PC-9 (cell line): ENCODE data around the gene FOS.

Experiments
- EZH2 ChIP-seq: fragments of 200-600 bp; sonication (generic); IDR thresholded peaks from 2 replicates; pipeline ENCODE4 v1.8.0; 2017; ENCODE audit warnings: antibody characterized with exemption, low read depth
- TF ChIP-seq, protein P1 (sequence below): fragments of 200-600 bp; sonication (generic); conservative IDR thresholded peaks from 2 replicates; pipeline ENCODE4 v1.6.1; 2017; ENCODE audit warnings: mixed run types, antibody characterized with exemption, mild to moderate bottlenecking, moderate library complexity

DNA sequence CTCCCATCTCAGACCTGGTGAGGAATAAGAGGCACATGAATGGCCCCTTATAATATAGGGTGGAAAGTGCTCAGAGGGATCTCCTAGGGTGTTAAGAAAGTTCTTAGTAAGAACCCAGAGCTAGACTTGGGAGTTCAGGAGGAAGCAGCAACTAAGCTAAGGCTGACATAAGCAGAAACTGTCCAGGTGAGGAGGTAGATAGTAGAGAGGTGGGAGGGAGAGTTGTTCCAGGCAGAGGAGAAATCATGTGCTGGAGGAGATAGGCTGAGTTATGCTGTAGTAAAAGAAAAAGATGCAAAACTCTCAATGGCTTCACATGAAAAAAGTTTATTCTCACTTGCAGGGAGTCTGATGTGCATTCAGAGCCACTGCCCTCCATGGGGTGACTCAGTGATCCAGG is 50.7 kb downstream of the FOS start:
- TF ChIP-seq, protein P1, sequence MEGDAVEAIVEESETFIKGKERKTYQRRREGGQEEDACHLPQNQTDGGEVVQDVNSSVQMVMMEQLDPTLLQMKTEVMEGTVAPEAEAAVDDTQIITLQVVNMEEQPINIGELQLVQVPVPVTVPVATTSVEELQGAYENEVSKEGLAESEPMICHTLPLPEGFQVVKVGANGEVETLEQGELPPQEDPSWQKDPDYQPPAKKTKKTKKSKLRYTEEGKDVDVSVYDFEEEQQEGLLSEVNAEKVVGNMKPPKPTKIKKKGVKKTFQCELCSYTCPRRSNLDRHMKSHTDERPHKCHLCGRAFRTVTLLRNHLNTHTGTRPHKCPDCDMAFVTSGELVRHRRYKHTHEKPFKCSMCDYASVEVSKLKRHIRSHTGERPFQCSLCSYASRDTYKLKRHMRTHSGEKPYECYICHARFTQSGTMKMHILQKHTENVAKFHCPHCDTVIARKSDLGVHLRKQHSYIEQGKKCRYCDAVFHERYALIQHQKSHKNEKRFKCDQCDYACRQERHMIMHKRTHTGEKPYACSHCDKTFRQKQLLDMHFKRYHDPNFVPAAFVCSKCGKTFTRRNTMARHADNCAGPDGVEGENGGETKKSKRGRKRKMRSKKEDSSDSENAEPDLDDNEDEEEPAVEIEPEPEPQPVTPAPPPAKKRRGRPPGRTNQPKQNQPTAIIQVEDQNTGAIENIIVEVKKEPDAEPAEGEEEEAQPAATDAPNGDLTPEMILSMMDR, result no peak
- no peak for TF ChIP-seq EZH2
